ENCODE measurements around the gene SNRNP27. TPM values are rescaled to one million over a fixed set of nuclear protein-coding genes. Genes with fewer than 3 reads are reported as not detected.

SNRNP27 gene
- total and polyA plus RNA-seq, 9 of the 15 experiments (the other 6 are each of a cell fraction or from before 2014, with no cell fraction given): 29.2 to 102 (median 65.7) TPM

DNA sequence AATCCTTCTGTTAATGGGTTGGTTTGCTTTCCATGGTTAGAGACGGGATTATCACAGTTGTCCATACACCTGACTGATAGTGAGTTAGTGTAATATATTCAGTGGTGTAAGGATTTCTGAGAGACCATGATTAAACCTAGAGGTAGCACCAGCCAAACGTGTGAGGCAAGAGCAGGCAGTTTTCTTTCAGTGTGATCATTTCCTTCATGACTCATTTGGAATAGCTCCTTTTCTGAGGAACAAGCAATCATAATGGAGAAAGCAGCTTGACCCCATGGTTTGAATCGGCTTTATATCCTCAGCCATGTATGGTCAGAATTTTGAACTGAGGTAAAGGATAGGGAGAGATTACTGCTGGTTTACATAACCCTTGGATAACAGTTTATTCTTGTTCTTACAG, 24.1 kb downstream of the SNRNP27 start (continued):
- peak; percentile 26; the same call in 1 of the 2 replicates for TF ChIP-seq ARID1B (IDR thresholded peaks at IDR 0.05)
- TF ChIP-seq, protein P1, sequence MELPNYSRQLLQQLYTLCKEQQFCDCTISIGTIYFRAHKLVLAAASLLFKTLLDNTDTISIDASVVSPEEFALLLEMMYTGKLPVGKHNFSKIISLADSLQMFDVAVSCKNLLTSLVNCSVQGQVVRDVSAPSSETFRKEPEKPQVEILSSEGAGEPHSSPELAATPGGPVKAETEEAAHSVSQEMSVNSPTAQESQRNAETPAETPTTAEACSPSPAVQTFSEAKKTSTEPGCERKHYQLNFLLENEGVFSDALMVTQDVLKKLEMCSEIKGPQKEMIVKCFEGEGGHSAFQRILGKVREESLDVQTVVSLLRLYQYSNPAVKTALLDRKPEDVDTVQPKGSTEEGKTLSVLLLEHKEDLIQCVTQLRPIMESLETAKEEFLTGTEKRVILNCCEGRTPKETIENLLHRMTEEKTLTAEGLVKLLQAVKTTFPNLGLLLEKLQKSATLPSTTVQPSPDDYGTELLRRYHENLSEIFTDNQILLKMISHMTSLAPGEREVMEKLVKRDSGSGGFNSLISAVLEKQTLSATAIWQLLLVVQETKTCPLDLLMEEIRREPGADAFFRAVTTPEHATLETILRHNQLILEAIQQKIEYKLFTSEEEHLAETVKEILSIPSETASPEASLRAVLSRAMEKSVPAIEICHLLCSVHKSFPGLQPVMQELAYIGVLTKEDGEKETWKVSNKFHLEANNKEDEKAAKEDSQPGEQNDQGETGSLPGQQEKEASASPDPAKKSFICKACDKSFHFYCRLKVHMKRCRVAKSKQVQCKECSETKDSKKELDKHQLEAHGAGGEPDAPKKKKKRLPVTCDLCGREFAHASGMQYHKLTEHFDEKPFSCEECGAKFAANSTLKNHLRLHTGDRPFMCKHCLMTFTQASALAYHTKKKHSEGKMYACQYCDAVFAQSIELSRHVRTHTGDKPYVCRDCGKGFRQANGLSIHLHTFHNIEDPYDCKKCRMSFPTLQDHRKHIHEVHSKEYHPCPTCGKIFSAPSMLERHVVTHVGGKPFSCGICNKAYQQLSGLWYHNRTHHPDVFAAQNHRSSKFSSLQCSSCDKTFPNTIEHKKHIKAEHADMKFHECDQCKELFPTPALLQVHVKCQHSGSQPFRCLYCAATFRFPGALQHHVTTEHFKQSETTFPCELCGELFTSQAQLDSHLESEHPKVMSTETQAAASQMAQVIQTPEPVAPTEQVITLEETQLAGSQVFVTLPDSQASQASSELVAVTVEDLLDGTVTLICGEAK (IDR thresholded peaks at IDR 0.05): no peak
- TF ChIP-seq, protein P1 (CRISPR knock-in tag; IDR thresholded peaks at IDR 0.05): no peak
- TF ChIP-seq, protein P2, sequence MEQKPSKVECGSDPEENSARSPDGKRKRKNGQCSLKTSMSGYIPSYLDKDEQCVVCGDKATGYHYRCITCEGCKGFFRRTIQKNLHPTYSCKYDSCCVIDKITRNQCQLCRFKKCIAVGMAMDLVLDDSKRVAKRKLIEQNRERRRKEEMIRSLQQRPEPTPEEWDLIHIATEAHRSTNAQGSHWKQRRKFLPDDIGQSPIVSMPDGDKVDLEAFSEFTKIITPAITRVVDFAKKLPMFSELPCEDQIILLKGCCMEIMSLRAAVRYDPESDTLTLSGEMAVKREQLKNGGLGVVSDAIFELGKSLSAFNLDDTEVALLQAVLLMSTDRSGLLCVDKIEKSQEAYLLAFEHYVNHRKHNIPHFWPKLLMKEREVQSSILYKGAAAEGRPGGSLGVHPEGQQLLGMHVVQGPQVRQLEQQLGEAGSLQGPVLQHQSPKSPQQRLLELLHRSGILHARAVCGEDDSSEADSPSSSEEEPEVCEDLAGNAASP (IDR thresholded peaks at IDR 0.05): no peak
- no peak for TF ChIP-seq HMG20B (CRISPR knock-in tag; IDR thresholded peaks at IDR 0.05)
- no peak for TF ChIP-seq NR3C1 (CRISPR knock-in tag; IDR thresholded peaks at IDR 0.05)
- TF ChIP-seq, protein P3, sequence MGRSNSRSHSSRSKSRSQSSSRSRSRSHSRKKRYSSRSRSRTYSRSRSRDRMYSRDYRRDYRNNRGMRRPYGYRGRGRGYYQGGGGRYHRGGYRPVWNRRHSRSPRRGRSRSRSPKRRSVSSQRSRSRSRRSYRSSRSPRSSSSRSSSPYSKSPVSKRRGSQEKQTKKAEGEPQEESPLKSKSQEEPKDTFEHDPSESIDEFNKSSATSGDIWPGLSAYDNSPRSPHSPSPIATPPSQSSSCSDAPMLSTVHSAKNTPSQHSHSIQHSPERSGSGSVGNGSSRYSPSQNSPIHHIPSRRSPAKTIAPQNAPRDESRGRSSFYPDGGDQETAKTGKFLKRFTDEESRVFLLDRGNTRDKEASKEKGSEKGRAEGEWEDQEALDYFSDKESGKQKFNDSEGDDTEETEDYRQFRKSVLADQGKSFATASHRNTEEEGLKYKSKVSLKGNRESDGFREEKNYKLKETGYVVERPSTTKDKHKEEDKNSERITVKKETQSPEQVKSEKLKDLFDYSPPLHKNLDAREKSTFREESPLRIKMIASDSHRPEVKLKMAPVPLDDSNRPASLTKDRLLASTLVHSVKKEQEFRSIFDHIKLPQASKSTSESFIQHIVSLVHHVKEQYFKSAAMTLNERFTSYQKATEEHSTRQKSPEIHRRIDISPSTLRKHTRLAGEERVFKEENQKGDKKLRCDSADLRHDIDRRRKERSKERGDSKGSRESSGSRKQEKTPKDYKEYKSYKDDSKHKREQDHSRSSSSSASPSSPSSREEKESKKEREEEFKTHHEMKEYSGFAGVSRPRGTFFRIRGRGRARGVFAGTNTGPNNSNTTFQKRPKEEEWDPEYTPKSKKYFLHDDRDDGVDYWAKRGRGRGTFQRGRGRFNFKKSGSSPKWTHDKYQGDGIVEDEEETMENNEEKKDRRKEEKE (IDR thresholded peaks at IDR 0.05; ENCODE audit: borderline replicate concordance in 1 of 2, control insufficient read depth in 1 of 2, low read depth in 2 of 2, low read length in 1 of 2): no peak
- TF ChIP-seq, protein P4, sequence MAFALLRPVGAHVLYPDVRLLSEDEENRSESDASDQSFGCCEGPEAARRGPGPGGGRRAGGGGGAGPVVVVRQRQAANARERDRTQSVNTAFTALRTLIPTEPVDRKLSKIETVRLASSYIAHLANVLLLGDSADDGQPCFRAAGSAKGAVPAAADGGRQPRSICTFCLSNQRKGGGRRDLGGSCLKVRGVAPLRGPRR (CRISPR knock-in tag; IDR thresholded peaks at IDR 0.05): no peak
- TF ChIP-seq GABPA (tag; conservative IDR thresholded peaks at IDR 0.05; ENCODE audit: low read depth): peak; percentile 9; the same call in 1 of the 2 replicates
- TF ChIP-seq MIER1 (IDR thresholded peaks at IDR 0.05; ENCODE audit: low read depth): no peak
- TF ChIP-seq ZNF232 (CRISPR knock-in tag; IDR thresholded peaks at IDR 0.05): no peak
- TF ChIP-seq MXI1 (IDR thresholded peaks at IDR 0.05; ENCODE audit: low read depth, low read length): no peak
